Thyroid gland (tissue), 4 donors: ENCODE results near the gene NT5DC1. TPM values are rescaled to one million over a fixed set of nuclear protein-coding genes. Genes with fewer than 3 reads are reported as not detected.
A peak's percentile ranks its signal among the peaks of the same experiment; 100 is the strongest.

ENCODE experiments used
- DNase-seq, 2 donors: peaks; one replicate each; pipeline ENCODE4 v3.0.0-alpha.2; 2019
- H3K27ac ChIP-seq, 3 donors: fragments of 200-600 bp; sonication (generic); 1 replicate in 2 of 3; 2 replicates in 1 of 3; pipeline ENCODE4 v1.5.1; 2016 to 2019; ENCODE audit warnings: mild to moderate bottlenecking in 1 of 3, moderate library complexity in 1 of 3
- H3K27me3 ChIP-seq: fragments of 200-600 bp; sonication (generic); one replicate; pipeline ENCODE4 v1.5.1; 2019
- H3K36me3 ChIP-seq, 2 donors: fragments of 200-600 bp; sonication (generic); one replicate each; pipeline ENCODE4 v1.5.1; 2016 to 2019
- H3K4me1 ChIP-seq, 2 donors: fragments of 200-600 bp; sonication (generic); one replicate each; pipeline ENCODE4 v1.5.1; 2017 to 2019
- H3K4me3 ChIP-seq, 3 donors: fragments of 200-600 bp; sonication (generic); replicated peaks in 1 of 3; 1 replicate in 2 of 3; 2 replicates in 1 of 3; pipeline ENCODE4 v1.5.1; 2016; ENCODE audit warnings: mild to moderate bottlenecking in 1 of 3
- H3K9me3 ChIP-seq: fragments of 200-600 bp; sonication (generic); one replicate; pipeline ENCODE4 v1.5.1; 2017
- CTCF ChIP-seq, 6 experiments: fragments of 200-600 bp in 3 of 6; fragments of 450-650 bp in 3 of 6; sonication (generic) in 3 of 6; IDR thresholded peaks; one replicate each; pipeline ENCODE4 v1.5.1; 2016 to 2019; ENCODE audit warnings: antibody characterized with exemption in 6 of 6, mild to moderate bottlenecking in 2 of 6, inconsistent platforms in 1 of 6, moderate library complexity in 1 of 6
- POLR2A ChIP-seq, 2 donors: fragments of 450-650 bp; IDR thresholded peaks; one replicate each; pipeline ENCODE4 v1.6.1; 2017; ENCODE audit warnings: antibody characterized with exemption in 2 of 2, mild to moderate bottlenecking in 2 of 2, moderate library complexity in 1 of 2
- WGBS, 2 donors: methylation state at CpG; one replicate each; pipeline ENCODE4 v1.1.5; 2017; 5-methylcytosine and 5-hydroxymethylcytosine counted together
- intact Hi-C: fragments of 100-400 bp; cut with DNase I; formaldehyde crosslinking; loops from one replicate; pipeline ENCODE4 v1.15.1; 2023
- total RNA-seq, 4 donors: library from RNA; depleted of rRNA; stranded (reverse); fragments of >200 nt; gene quantifications; one replicate each; pipeline ENCODE4 v1.2.3, GENCODE V29; 2016

NT5DC1 gene
- total RNA-seq, 4 donors from 2014 or later, result 17.5 to 35.7 (median 22.1) TPM

- 100% methylated on average over 1 of the region's 1 CpG for WGBS, 2 donors
- H3K4me1 ChIP-seq, result peaks cover 6 to 26% of the 10 kb centered on the region in 2 donors
- no peak overlapping the region for H3K4me3 ChIP-seq
- no peaks in the 10 kb centered on the region for H3K27me3 ChIP-seq
- H3K27ac ChIP-seq, result no peak overlapping the region
- DNase-seq, result no peak
- intact Hi-C loops, result loop anchor here (5.0 kb wide), 1 partner anchor 92 kb away; no protein-coding TSS in a partner anchor
- no peaks in the 10 kb centered on the region for H3K9me3 ChIP-seq
- peaks cover 0 to 10% of the 10 kb centered on the region in 2 donors for H3K36me3 ChIP-seq
- no peak for TF ChIP-seq CTCF (IDR thresholded peaks at IDR 0.05)
- no peak for TF ChIP-seq POLR2A (IDR thresholded peaks at IDR 0.05)
Measured at GRCh38 chr6:116104636-116105035, 4.0 kb downstream of the NT5DC1 start.

- Histone ChIP-seq H3K27me3 (no peaks in the 10 kb centered on the region), H3K9me3 (no peaks in the 10 kb centered on the region), H3K36me3 (peaks cover 4 to 14% of the 10 kb centered on the region in 2 donors), H3K4me1 (peaks cover 6 to 26% of the 10 kb centered on the region in 2 donors), H3K27ac (no peak overlapping the region), H3K4me3 (no peak overlapping the region)
- intact Hi-C loops, result no loop called here
- no peak for DNase-seq
- WGBS, 2 donors, result 92 to 96% methylated on average over 3 of the region's 3 CpGs
- TF ChIP-seq POLR2A (IDR thresholded peaks at IDR 0.05) (no peak), CTCF (IDR thresholded peaks at IDR 0.05) (no peak)
Measured at GRCh38 chr6:116105247-116105646, 4.6 kb downstream of the NT5DC1 start.

- Histone ChIP-seq H3K4me1 (peaks cover 6 to 26% of the 10 kb centered on the region in 2 donors), H3K36me3 (peaks cover 9 to 21% of the 10 kb centered on the region in 2 donors)
Measured at GRCh38 chr6:116106146-116106545, 5.5 kb downstream of the NT5DC1 start.

GRCh38 chr6:116108836-116109235 lies 8.2 kb downstream of the NT5DC1 start:
- no peak for TF ChIP-seq CTCF (IDR thresholded peaks at IDR 0.05)
- no peak for TF ChIP-seq POLR2A (IDR thresholded peaks at IDR 0.05)
- Histone ChIP-seq H3K4me1 (peaks cover 0 to 8% of the 10 kb centered on the region in 2 donors), H3K9me3 (no peaks in the 10 kb centered on the region), H3K27ac (no peak overlapping the region), H3K4me3 (no peak overlapping the region), H3K36me3 (peaks cover 14 to 24% of the 10 kb centered on the region in 2 donors), H3K27me3 (no peaks in the 10 kb centered on the region)
- DNase-seq, result no peak
- intact Hi-C loops, result no loop called here
- WGBS, 2 donors, result 36 to 38% methylated on average over 1 of the region's 1 CpG

More at GRCh38 chr6:116106146-116106545, 5.5 kb downstream of the NT5DC1 start:
- TF ChIP-seq POLR2A (IDR thresholded peaks at IDR 0.05) (no peak), CTCF (IDR thresholded peaks at IDR 0.05) (no peak)
- 58 to 61% methylated on average over 1 of the region's 1 CpG for WGBS, 2 donors
- no peaks in the 10 kb centered on the region for H3K27me3 ChIP-seq
- DNase-seq, result no peak
- intact Hi-C loops, result no loop called here
- no peak overlapping the region for H3K27ac ChIP-seq
- no peaks in the 10 kb centered on the region for H3K9me3 ChIP-seq
- no peak overlapping the region for H3K4me3 ChIP-seq

- intact Hi-C loops, result no loop called here
- 68 to 78% methylated on average over 5 of the region's 5 CpGs for WGBS, 2 donors
- H3K4me1 ChIP-seq, result no peaks in the 10 kb centered on the region
- no peaks in the 10 kb centered on the region for H3K27me3 ChIP-seq
- no peaks in the 10 kb centered on the region for H3K9me3 ChIP-seq
- TF ChIP-seq CTCF (IDR thresholded peaks at IDR 0.05) (peak in 3 of 6 experiments; percentile 14 to 44 (median 15)), POLR2A (IDR thresholded peaks at IDR 0.05) (no peak)
- peak; percentile 27 to 39 for DNase-seq
- H3K36me3 ChIP-seq, result peaks cover 14 to 24% of the 10 kb centered on the region in 2 donors
- H3K27ac ChIP-seq, result no peak overlapping the region
- H3K4me3 ChIP-seq, result no peak overlapping the region
Measured at GRCh38 chr6:116111552-116112528, 11.2 kb downstream of the NT5DC1 start.
